Breast epithelium (tissue), 3 donors: Measurements from ENCODE around the gene TBX15.

Experiments used
- POLR2A ChIP-seq: fragments of 450-650 bp; IDR thresholded peaks from one replicate; pipeline ENCODE4 v1.6.1; 2016; ENCODE audit warnings: antibody characterized with exemption, mild to moderate bottlenecking, moderate library complexity
- POLR2AphosphoS5 ChIP-seq, 3 donors: sonication (generic); formaldehyde crosslinking; IDR thresholded peaks; one replicate each; pipeline ENCODE4 v1.6.1; 2017; ENCODE audit warnings: antibody characterized with exemption in 3 of 3
- TF ChIP-seq, protein P1 (sequence below), 3 donors: fragments of 450-650 bp; IDR thresholded peaks; one replicate each; pipeline ENCODE4 v1.5.1; 2016 to 2017; ENCODE audit warnings: antibody characterized with exemption in 3 of 3, mild to moderate bottlenecking in 3 of 3, moderate library complexity in 3 of 3

DNA sequence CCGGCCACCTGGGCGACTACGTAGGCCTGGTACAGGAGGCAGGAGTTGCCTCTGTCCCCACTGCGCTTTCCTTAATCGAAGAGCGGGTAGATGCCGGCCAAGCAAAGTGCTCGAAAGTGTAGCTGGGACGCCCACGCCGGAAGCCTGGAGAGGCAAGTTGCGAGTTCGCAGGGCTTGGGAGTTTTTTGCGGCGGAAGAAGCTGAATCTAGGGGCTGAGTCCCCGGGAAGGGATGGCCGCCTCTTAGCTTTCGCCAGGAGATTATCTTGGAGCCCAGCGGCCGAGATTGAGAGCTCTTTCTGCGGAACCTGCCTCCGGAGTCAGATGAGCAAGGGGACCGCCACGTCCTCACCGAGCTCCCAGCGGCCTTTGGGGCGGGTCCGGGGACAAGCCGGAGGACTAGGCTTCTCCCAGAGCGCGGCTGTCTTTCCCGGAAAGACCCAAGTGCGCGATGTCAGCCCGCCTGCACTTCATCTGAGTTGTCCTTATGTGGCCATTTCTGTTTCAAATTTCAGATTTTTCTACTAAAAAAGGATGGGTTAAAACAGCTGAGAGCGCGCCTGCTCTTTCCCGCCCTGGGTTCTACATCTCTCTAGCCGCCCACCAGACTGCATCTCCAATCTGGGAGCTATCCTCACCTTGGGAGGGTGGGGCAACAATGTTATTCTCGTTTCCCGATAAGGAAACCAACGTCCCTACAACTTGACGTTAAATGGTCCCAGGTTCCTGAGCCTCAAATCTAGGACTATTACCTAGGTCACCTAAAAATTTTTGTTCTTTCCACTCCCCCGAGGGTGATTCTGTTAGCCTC, 12.4 kb upstream of the TBX15 start:
- TF ChIP-seq POLR2AphosphoS5 (IDR thresholded peaks at IDR 0.05) = no peak
- TF ChIP-seq POLR2A = no peak
- TF ChIP-seq, protein P1, sequence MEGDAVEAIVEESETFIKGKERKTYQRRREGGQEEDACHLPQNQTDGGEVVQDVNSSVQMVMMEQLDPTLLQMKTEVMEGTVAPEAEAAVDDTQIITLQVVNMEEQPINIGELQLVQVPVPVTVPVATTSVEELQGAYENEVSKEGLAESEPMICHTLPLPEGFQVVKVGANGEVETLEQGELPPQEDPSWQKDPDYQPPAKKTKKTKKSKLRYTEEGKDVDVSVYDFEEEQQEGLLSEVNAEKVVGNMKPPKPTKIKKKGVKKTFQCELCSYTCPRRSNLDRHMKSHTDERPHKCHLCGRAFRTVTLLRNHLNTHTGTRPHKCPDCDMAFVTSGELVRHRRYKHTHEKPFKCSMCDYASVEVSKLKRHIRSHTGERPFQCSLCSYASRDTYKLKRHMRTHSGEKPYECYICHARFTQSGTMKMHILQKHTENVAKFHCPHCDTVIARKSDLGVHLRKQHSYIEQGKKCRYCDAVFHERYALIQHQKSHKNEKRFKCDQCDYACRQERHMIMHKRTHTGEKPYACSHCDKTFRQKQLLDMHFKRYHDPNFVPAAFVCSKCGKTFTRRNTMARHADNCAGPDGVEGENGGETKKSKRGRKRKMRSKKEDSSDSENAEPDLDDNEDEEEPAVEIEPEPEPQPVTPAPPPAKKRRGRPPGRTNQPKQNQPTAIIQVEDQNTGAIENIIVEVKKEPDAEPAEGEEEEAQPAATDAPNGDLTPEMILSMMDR (IDR thresholded peaks at IDR 0.05) = no peak
